Spleen (tissue), 11 donors: Measurements from ENCODE around the gene FBXL12. TPM values are rescaled to one million over a fixed set of nuclear protein-coding genes. Genes with fewer than 3 reads are reported as not detected.
"Not testable (repeated sequence)": the region's sequence is repeated elsewhere in the genome, so short reads cannot be mapped to it uniquely, and the experiment has no call there.

ENCODE experiments used
- DNase-seq: peaks from one replicate; pipeline ENCODE4 v3.0.0-alpha.2; 2020
- H3K27ac ChIP-seq, 8 donors: fragments of 200-600 bp; sonication (generic) in 7 of 8; 1 replicate in 4 of 8; 2 replicates in 4 of 8; pipeline versions ENCODE4 v1.5.0 to v1.8.0; 2016 to 2021; ENCODE audit warnings: inconsistent platforms in 4 of 8, mild to moderate bottlenecking in 4 of 8, moderate library complexity in 1 of 8
- H3K27me3 ChIP-seq, 7 donors: fragments of 200-600 bp; sonication (generic) in 6 of 7; replicated peaks in 1 of 7; 1 replicate in 4 of 7; 2 replicates in 3 of 7; pipeline versions ENCODE4 v1.5.0 to v1.8.0; 2016 to 2021; ENCODE audit warnings: inconsistent platforms in 3 of 7, mild to moderate bottlenecking in 1 of 7
- H3K36me3 ChIP-seq, 6 donors: fragments of 200-600 bp; sonication (generic) in 5 of 6; 1 replicate in 4 of 6; 2 replicates in 2 of 6; pipeline versions ENCODE4 v1.5.0 to v1.8.0; 2016 to 2021; ENCODE audit warnings: inconsistent platforms in 2 of 6
- H3K4me1 ChIP-seq, 6 donors: fragments of 200-600 bp; sonication (generic) in 5 of 6; 1 replicate in 3 of 6; 2 replicates in 3 of 6; pipeline versions ENCODE4 v1.5.0 to v1.8.0; 2016 to 2021; ENCODE audit warnings: inconsistent platforms in 3 of 6
- H3K4me3 ChIP-seq, 8 donors: fragments of 200-600 bp; sonication (generic) in 7 of 8; 1 replicate in 4 of 8; 2 replicates in 4 of 8; pipeline versions ENCODE4 v1.5.0 to v1.8.0; 2016 to 2021; ENCODE audit warnings: inconsistent platforms in 4 of 8, mild to moderate bottlenecking in 4 of 8, moderate library complexity in 2 of 8
- H3K9me3 ChIP-seq, 8 donors: fragments of 200-600 bp; sonication (generic) in 7 of 8; 1 replicate in 4 of 8; 2 replicates in 4 of 8; pipeline versions ENCODE4 v1.5.0 to v1.8.0; 2016 to 2021; ENCODE audit warnings: inconsistent platforms in 4 of 8
- POLR2A ChIP-seq, 3 donors: fragments of 450-650 bp; IDR thresholded peaks; one replicate each; pipeline ENCODE4 v1.5.1; 2017; ENCODE audit warnings: antibody characterized with exemption in 3 of 3, mild to moderate bottlenecking in 1 of 3
- POLR2AphosphoS5 ChIP-seq, 3 donors: sonication (generic); formaldehyde crosslinking; IDR thresholded peaks; one replicate each; pipeline ENCODE4 v1.5.1; 2017; ENCODE audit warnings: antibody characterized with exemption in 3 of 3
- WGBS, 5 donors: extraction: QIAGEN DNeasy Blood & Tissue Kit in 3 of 5; methylation state at CpG; one replicate each; pipeline versions ENCODE4 v1.1.5 to v1.1.7; 2013 to 2018; 5-methylcytosine and 5-hydroxymethylcytosine counted together
- intact Hi-C: fragments of 100-400 bp; cut with DNase I; formaldehyde crosslinking; loops from one replicate; pipeline ENCODE4 v1.15.0; 2023; ENCODE audit warnings: low total_unique reads
- polyA plus RNA-seq, 3 donors: library from polyadenylated mRNA; stranded (reverse); fragments of 200-250 nt; gene quantifications; one replicate each; pipeline ENCODE4 v1.2.1, GENCODE V29; 2013
- total RNA-seq, 7 donors: library from RNA; depleted of rRNA in 3 of 7; stranded (reverse); fragments of >200 nt in 3 of 7; fragmentation: NEBNext Ultra II Directional in 4 of 7; extraction: Animal tissue kit (Norgen Biotek cat#: 25700) in 4 of 7; gene quantifications; one replicate each; pipeline versions ENCODE4 v1.1.0 to v1.2.1, GENCODE V29; 2016 to 2021
- TF ChIP-seq, protein P1 (sequence below), 11 experiments: fragments of 200-600 bp in 7 of 11; fragments of 450-650 bp in 4 of 11; sonication (generic) in 4 of 11; IDR thresholded peaks in 8 of 11; conservative IDR thresholded peaks in 3 of 11; 1 replicate in 7 of 11; 2 replicates in 4 of 11; pipeline versions ENCODE4 v1.4.0 to v1.8.0; 2016 to 2021; ENCODE audit warnings: antibody characterized with exemption in 11 of 11, inconsistent platforms in 4 of 11, mild to moderate bottlenecking in 1 of 11
- donor health status: healthy with polysubstance abuse.
- donor health status: DM: no; HTN: no; CAD: no; lungs with moderate emphysema.
- donor health status: DM: no; HTN: no; CAD: no.
- donor health status: Bipolar disorder and iron deficiency.
- donor health status: healthy.
- donor health status: DM: no; HTN: no; CAD: no.
- donor health status: DM: yes; HTN: yes; CAD: no.

The FBXL12 gene
- total and polyA plus RNA-seq, 10 donors = 14.5 to 31.9 (median 22.1) TPM

- TF ChIP-seq, protein P1, sequence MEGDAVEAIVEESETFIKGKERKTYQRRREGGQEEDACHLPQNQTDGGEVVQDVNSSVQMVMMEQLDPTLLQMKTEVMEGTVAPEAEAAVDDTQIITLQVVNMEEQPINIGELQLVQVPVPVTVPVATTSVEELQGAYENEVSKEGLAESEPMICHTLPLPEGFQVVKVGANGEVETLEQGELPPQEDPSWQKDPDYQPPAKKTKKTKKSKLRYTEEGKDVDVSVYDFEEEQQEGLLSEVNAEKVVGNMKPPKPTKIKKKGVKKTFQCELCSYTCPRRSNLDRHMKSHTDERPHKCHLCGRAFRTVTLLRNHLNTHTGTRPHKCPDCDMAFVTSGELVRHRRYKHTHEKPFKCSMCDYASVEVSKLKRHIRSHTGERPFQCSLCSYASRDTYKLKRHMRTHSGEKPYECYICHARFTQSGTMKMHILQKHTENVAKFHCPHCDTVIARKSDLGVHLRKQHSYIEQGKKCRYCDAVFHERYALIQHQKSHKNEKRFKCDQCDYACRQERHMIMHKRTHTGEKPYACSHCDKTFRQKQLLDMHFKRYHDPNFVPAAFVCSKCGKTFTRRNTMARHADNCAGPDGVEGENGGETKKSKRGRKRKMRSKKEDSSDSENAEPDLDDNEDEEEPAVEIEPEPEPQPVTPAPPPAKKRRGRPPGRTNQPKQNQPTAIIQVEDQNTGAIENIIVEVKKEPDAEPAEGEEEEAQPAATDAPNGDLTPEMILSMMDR (IDR thresholded peaks at IDR 0.05 in 8 of 11, conservative IDR thresholded peaks at IDR 0.05 in 3 of 11) = no peak
- peak in 1 of 3 donors; percentile 42 for TF ChIP-seq POLR2A (IDR thresholded peaks at IDR 0.05)
- peak; percentile 96 to 98 (median 96) for TF ChIP-seq POLR2AphosphoS5 (IDR thresholded peaks at IDR 0.05)
- 0 to 1% (median 1%) methylated on average over 35 to 62 of the region's 62 CpGs for WGBS, 5 donors
Measured at GRCh38 chr19:9827289-9828238, 8.7 kb upstream of the FBXL12 start, which contains the start of gene UBL5. UBL5 (plus strand) TSS chr19:9827918; CDS start chr19:9828338, 420 bp downstream.

DNA sequence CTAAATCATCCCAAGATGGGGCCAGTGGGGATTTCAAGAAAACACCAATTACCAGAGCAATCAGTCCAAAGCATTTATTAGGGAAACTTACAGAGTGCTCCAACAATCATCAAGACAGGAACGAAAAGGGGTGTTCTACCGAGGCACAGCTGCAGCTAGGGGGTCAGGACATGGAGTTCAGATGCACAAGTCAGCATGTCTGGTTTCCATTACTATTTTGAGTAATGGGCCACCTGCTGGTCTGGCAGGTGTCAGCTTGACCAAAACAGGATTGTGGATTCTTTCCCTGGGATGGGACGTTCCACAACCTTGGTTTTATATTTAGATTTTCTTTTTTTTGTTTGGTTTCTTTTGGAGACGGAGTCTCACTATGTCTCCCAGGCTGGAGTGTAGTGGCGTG lies 4.9 kb upstream of the FBXL12 start:
- 88 to 95% (median 91%) methylated on average over 5 of the region's 5 CpGs for WGBS, 5 donors
- TF ChIP-seq POLR2A (IDR thresholded peaks at IDR 0.05) = no peak
- TF ChIP-seq POLR2AphosphoS5 (IDR thresholded peaks at IDR 0.05) = no peak
- TF ChIP-seq, protein P1 (IDR thresholded peaks at IDR 0.05 in 8 of 11, conservative IDR thresholded peaks at IDR 0.05 in 3 of 11) = no peak

More at GRCh38 chr19:9827289-9828238, 8.7 kb upstream of the FBXL12 start, which contains the start of gene UBL5:
- intact Hi-C loops = no loop called here
- Histone ChIP-seq H3K27me3 (no peaks in the 10 kb centered on the region), H3K4me3 (peak within 1 kb of the TSS; percentile 81 to 98 (median 88)), H3K36me3 (peaks cover 0 to 45% (median 18%) of the 10 kb centered on the region in 6 donors), H3K9me3 (no peaks in the 10 kb centered on the region), H3K27ac (peak within 1 kb of the TSS; percentile 54 to 90 (median 87)), H3K4me1 (peaks cover 20 to 41% (median 32%) of the 10 kb centered on the region in 6 donors)
- DNase-seq = peak; percentile 95

GRCh38 chr19:9820034-9820433 lies 1.2 kb upstream of the FBXL12 start:
- intact Hi-C loops, H3K27me3 ChIP-seq, DNase-seq: not testable (repeated sequence)
- 93 to 96% (median 93%) methylated on average over 6 to 8 of the region's 8 CpGs for WGBS, 5 donors
- peaks cover 0 to 31% (median 6%) of the 10 kb centered on the region in 6 donors for H3K36me3 ChIP-seq
- H3K27ac ChIP-seq = peak overlapping the region; percentile 43 to 99 (median 94)
- peaks cover 9 to 36% (median 24%) of the 10 kb centered on the region in 6 donors for H3K4me1 ChIP-seq
- H3K4me3 ChIP-seq = peak overlapping the region in 6 of 8 donors; percentile 2 to 97 (median 83)
- peaks cover 0 to 14% (median 10%) of the 10 kb centered on the region in 8 donors for H3K9me3 ChIP-seq

More for the DNA sequence above, 4.9 kb upstream of the FBXL12 start:
- H3K36me3 ChIP-seq = peaks cover 0 to 18% (median 0%) of the 10 kb centered on the region in 6 donors
- intact Hi-C loops = no loop called here
- H3K4me1 ChIP-seq = peaks cover 17 to 36% (median 30%) of the 10 kb centered on the region in 6 donors
- DNase-seq = no peak
- no peaks in the 10 kb centered on the region for H3K27me3 ChIP-seq
- no peaks in the 10 kb centered on the region for H3K9me3 ChIP-seq
- H3K27ac ChIP-seq = no peak overlapping the region
- no peak overlapping the region for H3K4me3 ChIP-seq

- Histone ChIP-seq H3K36me3 (peaks cover 0 to 31% (median 6%) of the 10 kb centered on the region in 6 donors), H3K27me3 (no peaks in the 10 kb centered on the region), H3K4me1 (peaks cover 9 to 36% (median 24%) of the 10 kb centered on the region in 6 donors), H3K4me3 (peak overlapping the region; percentile 2 to 97 (median 61)), H3K27ac (peak overlapping the region; percentile 43 to 99 (median 94)), H3K9me3 (peaks cover 0 to 19% (median 12%) of the 10 kb centered on the region in 8 donors)
- peak; percentile 49 to 71 (median 56) for TF ChIP-seq POLR2AphosphoS5 (IDR thresholded peaks at IDR 0.05)
- TF ChIP-seq POLR2A (IDR thresholded peaks at IDR 0.05) = no peak
- TF ChIP-seq, protein P1 (IDR thresholded peaks at IDR 0.05 in 8 of 11, conservative IDR thresholded peaks at IDR 0.05 in 3 of 11) = peak in 1 of 11 experiments; percentile 4
- no peak for DNase-seq
- 0 to 1% (median 0%) methylated on average over 15 to 21 of the region's 21 CpGs for WGBS, 5 donors
- intact Hi-C loops = no loop called here
Measured at GRCh38 chr19:9819596-9819909, 674 bp upstream of the FBXL12 start.
